HG02870 (cell line): ENCODE data around the gene ZSWIM3.
"Not testable (repeated sequence)": the region's sequence is repeated elsewhere in the genome, so short reads cannot be mapped to it uniquely, and the experiment has no call there.

ENCODE experiments used
- ATAC-seq: cut with Tn5 transposase; IDR thresholded peaks from one replicate; pipeline ENCODE4 v1.9.1; 2021; ENCODE audit warnings: mild to moderate bottlenecking, moderate library complexity; ENCODE audit not compliant: unreplicated experiment

ZSWIM3 gene

DNA sequence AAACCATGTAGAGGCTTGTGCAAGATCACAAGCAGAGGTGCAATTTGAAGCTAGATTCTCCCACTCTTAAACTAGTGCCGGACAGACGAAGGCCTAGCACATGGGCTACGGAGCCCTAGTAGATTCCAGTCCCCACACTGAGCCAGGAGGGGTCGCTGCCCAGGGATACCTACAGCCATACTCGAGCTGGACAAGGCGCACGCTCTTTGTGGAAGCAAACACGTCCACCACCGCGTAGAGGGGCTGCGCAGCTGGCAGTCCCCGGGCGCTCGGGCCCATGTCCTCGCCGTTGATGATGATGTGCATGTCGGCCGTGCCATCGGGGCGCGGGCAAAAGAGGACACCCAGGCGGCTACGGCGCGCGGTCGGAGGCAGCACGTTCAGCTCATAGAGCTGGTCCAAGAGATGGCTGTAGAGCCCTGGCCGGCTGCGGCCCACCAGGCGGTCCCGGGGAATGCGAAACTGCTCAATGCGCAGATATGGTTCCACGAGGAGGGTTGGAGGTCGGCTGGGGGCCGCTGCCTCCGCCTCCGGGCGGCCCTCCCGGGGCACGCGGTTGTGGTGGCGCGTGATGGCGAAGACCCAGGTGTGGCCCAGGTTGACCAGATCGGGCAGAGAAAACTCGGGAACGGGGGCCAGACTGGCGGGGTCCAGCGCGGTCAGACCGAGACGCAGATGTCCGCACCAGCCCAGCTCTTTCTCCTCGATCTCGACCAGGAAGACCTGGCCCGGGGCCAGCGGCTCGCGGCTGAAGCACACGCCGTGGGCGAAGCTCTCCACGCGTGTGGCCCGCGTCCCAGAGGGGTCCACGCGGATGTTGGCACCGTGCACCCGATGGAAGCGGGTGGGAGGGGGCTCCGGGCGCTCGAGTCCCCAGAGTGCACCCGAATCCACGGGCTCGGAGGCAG, 32.9 kb downstream of the ZSWIM3 start:
- no peak for ATAC-seq

DNA sequence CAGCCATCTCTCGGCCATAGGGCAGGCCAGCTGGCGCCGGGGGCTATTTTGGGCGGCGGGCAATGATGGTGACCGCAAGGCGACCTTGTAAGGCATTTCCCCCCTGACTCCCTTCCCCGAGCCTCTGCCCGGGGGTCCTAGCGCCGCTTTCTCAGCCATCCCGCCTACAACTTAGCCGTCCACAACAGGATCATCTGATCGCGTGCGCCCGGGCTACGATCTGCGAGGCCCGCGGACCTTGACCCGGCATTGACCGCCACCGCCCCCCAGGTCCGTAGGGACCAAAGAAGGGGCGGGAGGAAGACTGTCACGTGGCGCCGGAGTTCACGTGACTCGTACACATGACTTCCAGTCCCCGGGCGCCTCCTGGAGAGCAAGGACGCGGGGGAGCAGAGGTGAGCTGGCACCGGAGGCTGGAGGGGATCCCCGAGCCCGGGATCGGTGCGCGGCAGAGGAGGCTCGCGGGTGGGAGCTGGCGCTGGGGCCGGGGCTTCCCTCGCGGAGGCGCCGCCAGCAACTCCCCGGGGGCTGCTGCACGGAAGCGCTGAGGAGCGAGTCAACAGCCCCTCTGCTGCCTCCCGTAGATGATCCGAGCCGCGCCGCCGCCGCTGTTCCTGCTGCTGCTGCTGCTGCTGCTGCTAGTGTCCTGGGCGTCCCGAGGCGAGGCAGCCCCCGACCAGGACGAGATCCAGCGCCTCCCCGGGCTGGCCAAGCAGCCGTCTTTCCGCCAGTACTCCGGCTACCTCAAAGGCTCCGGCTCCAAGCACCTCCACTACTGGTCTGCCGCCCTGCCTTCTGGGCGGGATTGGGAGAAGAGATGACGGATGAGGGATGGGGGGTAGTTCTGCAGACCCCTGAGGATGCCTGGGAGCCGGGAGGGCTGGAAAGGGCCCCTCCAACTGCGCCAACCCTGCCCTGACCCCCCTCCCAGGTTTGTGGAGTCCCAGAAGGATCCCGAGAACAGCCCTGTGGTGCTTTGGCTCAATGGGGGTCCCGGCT, 33.9 kb downstream of the ZSWIM3 start, which contains the start of the genes CTSA and NEURL2:
Gene CTSA, plus strand, starts transcription at position 351 of the 999 bp plus-strand sequence. Its CDS starts 234 bp downstream, at position 585.
Gene NEURL2, minus strand, starts transcription at position 224 of the 999 bp plus-strand sequence. Its CDS starts 217 bp downstream, at position 7.
- ATAC-seq, result peak; percentile 63

DNA sequence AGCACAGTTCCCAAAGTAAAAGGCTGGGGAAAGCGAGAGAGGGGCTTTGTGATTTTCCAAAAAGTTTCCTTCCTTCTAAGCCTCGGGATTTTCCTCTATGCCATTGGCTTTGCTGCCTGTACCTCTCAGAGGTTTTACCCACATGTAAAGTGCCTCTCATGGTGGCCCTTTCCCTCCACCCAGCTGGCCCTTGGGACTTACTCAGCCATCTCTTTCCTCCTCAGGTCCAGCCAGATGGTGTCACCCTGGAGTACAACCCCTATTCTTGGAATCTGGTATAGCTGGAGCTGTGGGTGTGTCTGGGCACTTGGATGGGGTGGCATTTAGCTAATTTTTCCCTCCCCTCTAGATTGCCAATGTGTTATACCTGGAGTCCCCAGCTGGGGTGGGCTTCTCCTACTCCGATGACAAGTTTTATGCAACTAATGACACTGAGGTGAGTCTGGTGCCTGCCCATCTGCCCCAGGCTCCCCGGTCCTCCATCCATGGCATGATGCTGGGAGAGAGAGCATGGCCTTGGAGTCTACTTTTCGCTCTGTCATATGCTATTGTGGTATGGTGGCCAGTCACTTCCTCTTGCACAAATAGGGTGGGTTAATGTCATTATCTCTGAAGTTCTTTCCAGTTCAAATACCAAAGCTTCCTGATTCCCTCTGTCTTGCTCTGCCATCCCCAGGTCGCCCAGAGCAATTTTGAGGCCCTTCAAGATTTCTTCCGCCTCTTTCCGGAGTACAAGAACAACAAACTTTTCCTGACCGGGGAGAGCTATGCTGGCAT, 34.8 kb downstream of the ZSWIM3 start:
- no peak for ATAC-seq

DNA sequence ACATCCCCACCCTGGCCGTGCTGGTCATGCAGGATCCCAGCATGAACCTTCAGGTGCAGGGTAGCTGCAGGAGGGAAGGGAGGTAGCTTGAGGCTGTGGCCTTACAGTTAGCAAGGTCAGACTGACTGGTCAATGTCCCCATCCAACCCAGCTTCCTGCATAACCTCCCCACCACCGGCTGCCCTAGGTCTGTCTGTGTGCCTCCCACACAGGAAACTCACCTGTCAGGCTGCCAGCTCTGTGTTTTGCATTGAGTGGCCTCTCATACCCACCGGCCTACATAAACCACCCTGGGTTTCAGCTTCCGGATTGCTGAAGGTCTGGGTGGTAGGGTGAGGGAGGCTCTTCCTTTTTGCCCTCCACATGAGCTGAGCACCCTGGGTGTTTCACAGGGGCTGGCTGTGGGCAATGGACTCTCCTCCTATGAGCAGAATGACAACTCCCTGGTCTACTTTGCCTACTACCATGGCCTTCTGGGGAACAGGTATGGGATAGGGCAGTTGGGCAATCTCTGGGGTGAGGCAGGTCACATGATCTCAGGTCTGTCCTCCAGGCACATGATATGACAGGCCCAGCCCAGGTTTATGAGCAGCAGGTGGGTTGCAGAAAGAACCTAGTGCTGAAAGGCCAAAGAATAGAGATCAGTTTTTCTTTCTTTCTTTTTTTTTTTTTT, 35.5 kb downstream of the ZSWIM3 start:
- no peak for ATAC-seq

DNA sequence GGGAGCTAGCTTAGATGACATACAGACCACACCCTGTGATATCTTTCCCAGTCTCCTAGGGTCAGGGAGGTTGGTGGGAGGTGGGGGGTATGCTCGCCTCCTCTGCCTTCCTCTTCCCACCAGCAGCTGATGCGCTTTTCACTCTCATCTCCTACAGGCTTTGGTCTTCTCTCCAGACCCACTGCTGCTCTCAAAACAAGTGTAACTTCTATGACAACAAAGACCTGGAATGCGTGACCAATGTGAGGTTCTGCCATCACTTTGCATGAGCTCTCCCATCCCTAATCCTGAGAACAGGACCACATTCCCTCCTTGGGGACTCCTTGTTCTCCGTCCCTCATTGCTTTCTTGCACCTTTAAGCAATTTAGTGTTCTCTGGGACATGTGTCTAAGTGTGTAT, 36.4 kb downstream of the ZSWIM3 start:
- no peak for ATAC-seq

DNA sequence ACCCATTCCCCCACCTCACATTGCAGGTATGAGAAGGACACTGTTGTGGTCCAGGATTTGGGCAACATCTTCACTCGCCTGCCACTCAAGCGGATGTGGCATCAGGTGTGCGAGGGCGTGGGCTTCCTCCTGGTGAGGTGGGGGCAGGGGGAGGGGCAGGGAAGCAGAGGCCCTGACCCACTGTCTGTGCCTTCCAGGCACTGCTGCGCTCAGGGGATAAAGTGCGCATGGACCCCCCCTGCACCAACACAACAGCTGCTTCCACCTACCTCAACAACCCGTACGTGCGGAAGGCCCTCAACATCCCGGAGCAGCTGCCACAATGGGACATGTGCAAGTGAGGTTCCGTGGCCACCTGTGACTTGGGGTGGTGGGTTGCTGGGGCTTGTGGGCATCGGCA, 37.4 kb downstream of the ZSWIM3 start:
- no peak for ATAC-seq

DNA sequence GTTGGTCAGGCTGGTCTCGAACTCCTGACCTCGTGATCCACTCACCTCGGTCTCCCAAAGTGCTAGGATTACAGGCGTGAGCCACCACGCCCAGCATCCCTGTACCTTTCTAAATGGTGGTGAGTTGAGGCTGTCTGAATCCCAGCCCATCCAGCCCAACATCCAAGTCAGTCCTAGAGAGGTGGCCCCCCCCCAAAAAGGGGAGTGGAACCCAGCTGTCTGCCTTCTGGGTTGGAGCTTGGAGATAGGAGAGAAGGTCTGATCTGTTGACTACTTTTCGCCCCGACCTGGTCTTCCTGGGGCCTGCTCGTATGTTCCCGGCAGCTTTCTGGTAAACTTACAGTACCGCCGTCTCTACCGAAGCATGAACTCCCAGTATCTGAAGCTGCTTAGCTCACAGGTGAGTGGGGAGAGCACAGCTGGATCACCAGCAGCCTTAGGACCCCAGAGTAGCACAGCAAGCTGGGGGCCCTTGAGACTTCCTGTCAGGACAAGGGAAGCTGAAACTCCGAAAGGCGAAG, 39.3 kb downstream of the ZSWIM3 start:
- ATAC-seq, result no peak

DNA sequence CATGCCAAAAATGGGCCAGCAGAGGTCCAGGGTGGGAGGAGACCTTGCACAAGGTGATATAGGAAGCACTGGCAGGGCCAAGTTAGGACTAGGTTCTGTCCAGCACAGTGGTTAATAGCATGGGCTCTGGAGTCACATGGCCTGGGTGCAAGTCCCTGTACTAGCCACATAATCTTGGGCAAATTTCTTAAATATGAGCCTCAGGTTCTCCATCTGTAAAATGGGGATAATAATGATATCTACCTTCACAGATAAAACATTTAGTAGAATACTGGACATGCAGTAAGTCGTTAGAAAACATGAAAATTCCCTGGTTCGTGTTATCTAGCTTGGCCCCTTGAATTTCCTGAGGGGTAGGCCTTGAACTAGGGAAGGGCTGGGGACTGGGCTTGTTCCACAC, 39.9 kb downstream of the ZSWIM3 start:
- no peak for ATAC-seq

DNA sequence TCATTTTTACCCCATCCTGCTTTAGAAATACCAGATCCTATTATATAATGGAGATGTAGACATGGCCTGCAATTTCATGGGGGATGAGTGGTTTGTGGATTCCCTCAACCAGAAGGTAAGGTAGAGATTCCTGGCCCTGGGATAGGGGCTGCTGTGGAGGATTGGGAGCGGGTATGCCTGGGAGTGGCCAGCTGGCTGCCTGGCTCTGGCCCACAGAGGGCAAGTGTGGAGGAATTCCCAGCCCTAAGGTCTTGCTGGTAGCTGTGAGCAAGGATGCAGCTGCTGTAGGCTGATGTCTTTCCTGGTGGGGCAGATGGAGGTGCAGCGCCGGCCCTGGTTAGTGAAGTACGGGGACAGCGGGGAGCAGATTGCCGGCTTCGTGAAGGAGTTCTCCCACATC, 40.3 kb downstream of the ZSWIM3 start:
- no peak for ATAC-seq

DNA sequence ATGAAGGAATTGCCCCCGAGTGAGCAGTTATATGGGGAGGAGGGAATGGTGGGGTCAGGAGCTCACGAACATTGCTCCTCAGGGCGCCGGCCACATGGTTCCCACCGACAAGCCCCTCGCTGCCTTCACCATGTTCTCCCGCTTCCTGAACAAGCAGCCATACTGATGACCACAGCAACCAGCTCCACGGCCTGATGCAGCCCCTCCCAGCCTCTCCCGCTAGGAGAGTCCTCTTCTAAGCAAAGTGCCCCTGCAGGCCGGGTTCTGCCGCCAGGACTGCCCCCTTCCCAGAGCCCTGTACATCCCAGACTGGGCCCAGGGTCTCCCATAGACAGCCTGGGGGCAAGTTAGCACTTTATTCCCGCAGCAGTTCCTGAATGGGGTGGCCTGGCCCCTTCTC, 40.9 kb downstream of the ZSWIM3 start:
- ATAC-seq, result no peak

DNA sequence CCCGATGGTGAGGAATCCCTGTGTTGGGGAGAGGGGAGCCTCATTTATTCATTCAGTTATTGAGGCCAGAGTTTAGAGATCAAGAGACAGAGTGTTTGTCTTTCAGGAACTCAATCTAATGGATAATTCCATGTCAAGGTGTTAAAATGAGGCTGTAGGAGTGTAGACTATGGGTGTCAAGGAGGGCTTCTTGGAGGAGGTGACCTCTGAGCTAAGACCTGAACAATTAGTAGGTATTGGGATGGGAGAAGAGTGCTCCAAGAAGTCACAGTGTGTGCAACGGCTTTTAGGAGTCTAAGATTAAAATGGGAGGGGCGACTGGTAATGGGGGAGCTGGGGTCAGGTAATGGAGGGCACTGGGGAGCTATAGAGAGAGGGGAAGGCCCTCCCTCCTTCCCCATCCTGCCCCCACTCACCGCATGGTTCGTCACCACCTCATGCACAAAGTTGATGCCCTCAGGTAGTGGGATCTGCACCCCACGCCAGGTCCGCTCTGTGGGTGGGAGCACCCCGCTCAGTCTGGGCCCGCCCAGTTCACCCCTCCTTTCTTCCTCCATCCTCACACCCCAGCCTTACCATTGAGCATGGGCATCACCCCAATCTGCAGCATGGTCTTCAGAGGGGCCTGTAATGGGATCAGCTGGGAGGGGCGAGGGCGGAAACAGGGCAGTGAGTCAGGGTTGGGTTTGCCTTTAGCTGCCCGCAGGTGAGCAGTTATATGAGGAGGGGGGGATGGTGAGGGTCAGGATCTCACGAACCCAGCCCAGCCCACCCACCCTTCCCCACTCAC, 41.8 kb downstream of the ZSWIM3 start:
- ATAC-seq, result no peak

DNA sequence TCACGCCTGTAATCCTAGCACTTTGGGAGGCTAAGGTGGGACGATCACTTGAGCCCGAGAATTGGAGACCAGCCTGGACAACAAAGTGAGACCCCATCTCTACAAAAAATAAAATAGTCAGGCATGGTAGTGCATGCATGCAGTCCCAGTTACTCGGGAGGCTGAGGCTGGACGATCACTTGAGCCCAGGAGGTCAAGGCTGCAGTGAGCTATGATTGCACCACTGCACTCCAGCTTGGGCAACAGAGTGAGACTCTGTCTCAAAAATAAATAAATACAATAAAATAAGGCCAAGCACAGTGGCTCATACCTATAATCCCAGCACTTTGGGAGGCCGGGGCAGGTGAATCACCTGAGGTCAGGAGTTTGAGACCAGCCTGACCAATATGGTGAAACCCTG, 43.9 kb downstream of the ZSWIM3 start:
- not testable (repeated sequence) for ATAC-seq

DNA sequence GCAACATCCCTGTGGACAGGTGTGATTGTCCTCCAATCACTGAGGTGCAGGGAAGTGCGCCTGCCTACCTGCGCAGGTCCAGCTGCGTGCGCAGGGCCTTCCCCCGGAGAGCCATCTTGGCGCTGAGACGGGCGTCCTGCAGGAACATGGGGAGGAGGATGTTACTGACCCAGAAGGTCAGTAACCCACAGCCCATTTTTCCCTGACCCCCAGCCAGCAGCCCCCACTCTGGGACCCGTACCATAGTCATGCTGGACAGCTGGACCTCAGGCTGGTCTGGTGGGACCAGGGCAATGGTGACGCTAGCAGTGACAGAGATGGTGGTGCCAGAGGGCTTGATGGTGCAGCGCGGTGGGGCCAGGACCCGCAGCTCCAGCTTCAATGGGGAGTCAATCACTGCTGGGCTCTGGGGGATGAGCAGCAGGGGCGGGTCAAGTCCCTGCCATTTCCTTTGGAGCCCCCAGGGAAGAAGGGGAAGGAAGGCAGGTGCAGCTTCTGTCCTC, 44.8 kb downstream of the ZSWIM3 start:
- no peak for ATAC-seq

DNA sequence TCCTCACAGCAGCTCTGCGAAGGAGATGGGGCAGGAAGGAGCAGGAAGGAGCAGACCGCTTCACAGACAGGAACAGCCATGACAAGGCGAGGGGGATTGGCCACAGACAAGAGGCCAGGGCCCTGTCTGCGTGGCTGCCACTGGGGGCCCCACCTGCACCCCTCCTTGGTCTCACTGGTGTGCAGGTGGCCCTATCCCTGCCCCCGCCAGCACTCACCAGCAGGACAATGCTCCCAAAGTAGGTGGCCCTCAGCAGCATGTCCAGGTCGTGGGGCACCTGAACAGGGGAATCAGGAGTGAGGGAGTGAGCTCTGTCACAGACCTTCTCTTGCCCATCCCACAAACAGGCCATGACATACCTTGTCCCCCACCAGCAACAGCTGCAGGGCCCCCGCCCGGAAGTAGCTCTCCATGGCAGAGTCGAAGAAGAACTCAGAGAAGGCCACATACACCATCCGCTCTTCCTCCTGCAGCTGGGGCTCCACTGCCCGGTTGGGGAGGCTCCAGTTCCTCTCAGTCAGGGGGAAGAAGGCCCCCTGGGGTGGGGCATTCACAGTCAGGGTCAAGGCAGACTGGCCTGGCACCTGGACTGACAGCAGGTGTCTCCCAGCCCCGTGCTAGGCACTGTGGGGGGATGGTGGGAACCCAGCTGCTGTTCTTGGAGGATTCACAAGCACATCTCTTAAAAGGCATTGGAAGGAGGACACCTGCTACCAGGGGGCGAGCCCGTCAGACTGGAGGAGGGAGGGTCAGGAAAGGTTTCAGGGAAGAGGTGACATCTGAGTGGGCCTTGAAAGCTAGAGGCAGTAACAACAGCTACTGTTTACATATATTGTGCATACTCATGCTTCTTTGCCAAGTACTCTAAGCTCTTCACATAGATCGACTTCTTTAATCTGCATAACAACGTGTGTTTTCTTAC, 47.4 kb downstream of the ZSWIM3 start:
- no peak for ATAC-seq

DNA sequence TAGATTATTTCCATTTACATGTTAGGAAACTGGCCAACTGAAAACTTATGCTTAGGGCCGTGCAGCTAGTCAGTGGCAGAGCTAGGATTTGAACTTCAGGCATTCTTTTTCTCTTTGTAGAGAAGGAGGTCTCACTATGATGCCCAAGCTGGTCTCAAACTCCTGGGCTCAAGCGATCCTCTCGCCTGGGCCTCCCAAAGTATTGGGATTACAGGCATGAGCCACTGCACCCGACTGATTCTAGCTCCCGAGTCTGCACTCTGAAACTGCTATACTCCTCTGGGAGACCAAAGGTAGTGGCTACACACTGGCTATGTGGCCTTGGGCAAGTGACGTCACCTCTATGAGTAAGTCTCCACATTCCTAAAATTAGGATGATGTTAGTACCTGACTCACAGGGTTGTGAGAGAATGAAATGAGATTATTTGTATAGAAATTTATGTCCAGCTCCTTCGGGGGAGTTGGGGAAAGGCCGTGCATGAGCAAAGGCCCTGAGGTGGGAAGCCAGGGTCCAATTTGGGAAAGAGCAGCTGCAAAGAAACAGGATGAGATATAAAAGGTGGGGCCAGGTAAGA, 48.2 kb downstream of the ZSWIM3 start:
- ATAC-seq, result no peak

DNA sequence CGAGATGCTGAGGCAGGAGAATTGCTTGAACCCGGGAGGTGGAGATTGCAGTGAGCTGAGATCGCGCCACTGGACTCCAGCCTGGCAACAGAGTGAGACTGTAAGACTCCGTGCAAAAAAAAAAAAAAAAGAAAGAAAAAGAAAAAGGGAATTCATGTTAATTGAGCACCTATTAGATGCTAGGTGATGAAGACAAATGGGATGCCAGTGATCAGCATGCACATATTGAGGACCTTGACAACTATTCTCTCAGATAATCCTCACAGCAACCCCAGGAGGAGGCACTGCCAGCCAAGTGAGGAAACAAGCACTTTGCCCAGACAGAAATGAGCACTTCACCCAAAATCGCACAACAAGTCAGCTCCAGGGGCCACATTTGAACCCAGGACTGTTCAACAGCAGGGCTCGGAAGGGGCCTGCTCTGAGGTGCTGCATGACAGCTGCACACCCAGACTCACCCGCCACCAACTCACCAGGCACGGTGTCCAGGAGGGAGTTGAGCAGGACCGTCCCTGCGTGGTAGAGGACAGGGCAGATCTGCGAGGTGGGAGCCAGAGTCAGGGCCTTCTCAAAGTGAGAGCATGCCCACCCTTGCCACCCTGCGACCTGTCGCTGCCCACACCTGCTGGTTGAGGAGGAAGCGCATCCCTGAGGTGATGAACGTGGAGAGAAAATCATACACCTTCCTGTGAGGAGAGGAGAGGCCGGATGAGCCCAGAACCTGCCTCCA, 50.0 kb downstream of the ZSWIM3 start:
- ATAC-seq, result no peak

DNA sequence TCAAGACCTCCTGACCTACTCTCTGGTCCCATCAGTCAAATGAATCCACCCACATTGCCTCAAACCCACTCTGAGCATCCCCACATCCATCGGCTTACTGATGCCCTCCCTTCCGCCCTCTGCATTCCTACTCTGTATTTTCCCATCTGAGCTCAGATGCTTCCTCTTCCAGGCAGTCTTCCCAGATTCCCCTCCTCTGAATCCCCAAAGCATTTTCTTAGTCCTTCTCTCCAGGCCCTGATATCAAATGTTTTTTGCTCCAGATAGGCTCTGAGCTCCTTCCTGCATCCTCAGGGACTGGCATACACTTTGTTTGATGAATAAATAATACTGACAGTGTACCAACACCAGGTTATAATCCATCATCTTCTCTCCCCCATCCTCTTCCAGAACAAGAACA, 50.7 kb downstream of the ZSWIM3 start:
- no peak for ATAC-seq
